Right atrium auricular region (tissue), 2 donors: ENCODE results near the gene SH3BGRL2. TPM values are rescaled to one million over a fixed set of nuclear protein-coding genes. Genes with fewer than 3 reads are reported as not detected.
A peak's percentile ranks its signal among the peaks of the same experiment; 100 is the strongest.

Experiments
- DNase-seq: peaks from one replicate; pipeline ENCODE4 v3.0.0-alpha.2; 2019; ENCODE audit warnings: low spot score
- H3K27ac ChIP-seq, 2 donors: fragments of 200-600 bp; sonication (generic); 1 replicate in 1 of 2; 2 replicates in 1 of 2; pipeline ENCODE4 v1.5.1; 2016 to 2019
- H3K27me3 ChIP-seq, 2 donors: fragments of 200-600 bp; sonication (generic); one replicate each; pipeline versions ENCODE4 v1.5.1 to v1.6.0; 2017 to 2019
- H3K36me3 ChIP-seq: fragments of 200-600 bp; sonication (generic); one replicate; pipeline ENCODE4 v1.5.1; 2016
- H3K4me1 ChIP-seq, 2 donors: fragments of 200-600 bp; sonication (generic); one replicate each; pipeline versions ENCODE4 v1.5.1 to v1.6.0; 2017 to 2019
- H3K4me3 ChIP-seq, 2 donors: fragments of 200-600 bp; sonication (generic); 1 replicate in 1 of 2; 2 replicates in 1 of 2; pipeline ENCODE4 v1.5.1; 2017 to 2019; ENCODE audit warnings: mild to moderate bottlenecking in 1 of 2, moderate library complexity in 1 of 2
- H3K9me3 ChIP-seq, 2 donors: fragments of 200-600 bp; sonication (generic); one replicate each; pipeline ENCODE4 v1.5.1; 2019
- total RNA-seq, 2 donors: library from RNA; depleted of rRNA; stranded (reverse); fragments of >200 nt; gene quantifications; one replicate each; pipeline ENCODE4 v1.1.0, GENCODE V29; 2016
- TF ChIP-seq, protein P1 (sequence below), 2 donors: fragments of 200-600 bp; sonication (generic); IDR thresholded peaks; one replicate each; pipeline ENCODE4 v1.5.1; 2019; ENCODE audit warnings: antibody characterized with exemption in 2 of 2

SH3BGRL2 gene
- total RNA-seq, 2 donors from 2014 or later: 9.6 to 15.5 TPM

DNA sequence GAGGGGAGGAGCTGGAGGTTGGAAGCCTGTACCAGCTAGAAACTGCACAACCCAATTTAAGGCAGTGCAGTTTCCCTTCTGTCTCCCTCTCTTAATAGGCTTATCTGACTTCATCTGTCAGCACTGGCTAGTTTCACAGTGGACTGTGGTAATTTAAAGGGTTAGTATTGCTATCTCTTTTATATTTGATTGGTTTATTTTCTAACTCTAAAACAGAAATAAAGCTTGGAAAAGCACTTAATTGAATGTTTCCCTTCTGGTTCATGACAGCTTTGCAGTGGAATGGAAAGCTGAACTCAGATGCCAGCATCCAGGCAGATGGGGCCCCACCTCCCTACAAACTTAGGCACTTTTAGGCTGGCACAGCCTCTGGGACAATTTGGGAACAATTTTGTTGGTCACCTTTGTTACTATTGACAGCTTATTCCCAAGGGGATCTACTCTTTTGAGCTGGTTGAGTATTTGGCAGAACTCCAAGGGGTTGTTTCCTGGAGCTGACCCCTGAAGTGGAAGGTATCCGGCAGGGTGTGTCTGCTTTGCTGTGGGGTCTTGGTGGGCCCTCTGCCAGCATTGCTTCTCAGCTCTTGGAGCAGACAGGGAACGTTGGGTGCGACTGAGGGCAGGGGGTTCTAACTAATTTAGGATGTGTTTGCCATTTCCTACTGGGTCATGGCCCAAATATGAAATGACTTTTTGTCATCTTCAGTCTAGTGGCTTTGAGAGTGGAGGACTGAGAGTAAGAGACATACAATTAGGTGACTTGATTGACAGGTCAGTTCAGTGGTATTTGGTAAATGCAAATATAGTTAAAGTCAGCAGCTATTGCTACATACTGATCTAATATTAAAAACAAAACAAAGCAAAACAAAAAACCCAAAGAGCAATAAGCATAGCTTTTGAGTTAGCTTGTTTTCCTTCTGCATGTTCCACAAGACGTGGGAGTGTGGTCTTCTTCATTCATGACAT is 9.3 kb downstream of the SH3BGRL2 start:
- H3K27ac ChIP-seq: no peak overlapping the region

DNA sequence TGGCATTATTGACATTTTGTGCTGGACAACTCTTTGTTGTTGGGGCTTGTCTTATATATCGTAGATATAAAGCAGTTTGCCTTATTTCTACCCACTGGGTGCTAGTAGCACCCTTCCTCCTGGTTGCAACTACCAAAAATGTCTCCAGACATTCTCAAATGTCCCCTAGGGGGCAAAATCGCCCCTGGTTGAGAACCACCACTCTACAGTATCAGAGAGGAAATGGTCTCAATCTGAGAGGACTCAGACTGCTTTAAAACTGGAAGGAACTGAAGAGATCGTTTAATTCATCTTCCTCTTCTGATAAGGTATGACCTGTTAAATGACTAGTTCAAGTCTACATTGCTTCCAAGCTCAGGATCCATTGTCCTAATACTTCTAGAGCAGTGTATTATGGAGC is 14.9 kb downstream of the SH3BGRL2 start:
- peaks cover 0 to 8% of the 10 kb centered on the region in 2 donors for H3K4me1 ChIP-seq
- H3K4me3 ChIP-seq: no peak overlapping the region
- DNase-seq: no peak
- no peaks in the 10 kb centered on the region for H3K36me3 ChIP-seq
- no peaks in the 10 kb centered on the region for H3K27me3 ChIP-seq
- H3K27ac ChIP-seq: no peak overlapping the region
- H3K9me3 ChIP-seq: no peaks in the 10 kb centered on the region
- TF ChIP-seq, protein P1, sequence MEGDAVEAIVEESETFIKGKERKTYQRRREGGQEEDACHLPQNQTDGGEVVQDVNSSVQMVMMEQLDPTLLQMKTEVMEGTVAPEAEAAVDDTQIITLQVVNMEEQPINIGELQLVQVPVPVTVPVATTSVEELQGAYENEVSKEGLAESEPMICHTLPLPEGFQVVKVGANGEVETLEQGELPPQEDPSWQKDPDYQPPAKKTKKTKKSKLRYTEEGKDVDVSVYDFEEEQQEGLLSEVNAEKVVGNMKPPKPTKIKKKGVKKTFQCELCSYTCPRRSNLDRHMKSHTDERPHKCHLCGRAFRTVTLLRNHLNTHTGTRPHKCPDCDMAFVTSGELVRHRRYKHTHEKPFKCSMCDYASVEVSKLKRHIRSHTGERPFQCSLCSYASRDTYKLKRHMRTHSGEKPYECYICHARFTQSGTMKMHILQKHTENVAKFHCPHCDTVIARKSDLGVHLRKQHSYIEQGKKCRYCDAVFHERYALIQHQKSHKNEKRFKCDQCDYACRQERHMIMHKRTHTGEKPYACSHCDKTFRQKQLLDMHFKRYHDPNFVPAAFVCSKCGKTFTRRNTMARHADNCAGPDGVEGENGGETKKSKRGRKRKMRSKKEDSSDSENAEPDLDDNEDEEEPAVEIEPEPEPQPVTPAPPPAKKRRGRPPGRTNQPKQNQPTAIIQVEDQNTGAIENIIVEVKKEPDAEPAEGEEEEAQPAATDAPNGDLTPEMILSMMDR (IDR thresholded peaks at IDR 0.05): no peak

More for the DNA sequence above, 9.3 kb downstream of the SH3BGRL2 start:
- TF ChIP-seq, protein P1 (IDR thresholded peaks at IDR 0.05): no peak
- Histone ChIP-seq H3K36me3 (no peaks in the 10 kb centered on the region), H3K9me3 (no peaks in the 10 kb centered on the region), H3K27me3 (no peaks in the 10 kb centered on the region), H3K4me1 (peaks cover 0 to 14% of the 10 kb centered on the region in 2 donors), H3K4me3 (no peak overlapping the region)
- DNase-seq: no peak

DNA sequence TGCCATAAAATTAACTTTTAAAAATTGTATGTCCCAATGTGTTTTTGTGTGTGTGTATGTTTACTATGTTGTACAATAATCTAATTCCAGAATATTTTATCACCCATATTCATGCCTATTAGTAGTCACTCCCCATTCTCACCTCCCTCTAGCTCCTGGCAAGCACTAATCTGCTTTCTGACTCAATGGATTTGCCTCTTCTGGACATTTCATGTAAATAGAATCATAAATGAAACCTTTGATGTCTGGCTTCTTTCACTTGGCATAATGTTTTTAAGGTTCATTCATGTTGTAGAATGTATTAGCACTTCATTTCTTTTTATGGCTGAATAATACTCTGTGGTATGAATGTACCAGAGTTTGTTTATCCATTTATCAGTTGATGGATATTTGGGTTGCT is 15.4 kb downstream of the SH3BGRL2 start:
- H3K4me3 ChIP-seq: no peak overlapping the region
- TF ChIP-seq, protein P1 (IDR thresholded peaks at IDR 0.05): no peak
- DNase-seq: no peak
- no peaks in the 10 kb centered on the region for H3K9me3 ChIP-seq
- H3K4me1 ChIP-seq: peaks cover 0 to 8% of the 10 kb centered on the region in 2 donors
- no peak overlapping the region for H3K27ac ChIP-seq
- H3K27me3 ChIP-seq: no peaks in the 10 kb centered on the region
- no peaks in the 10 kb centered on the region for H3K36me3 ChIP-seq

DNA sequence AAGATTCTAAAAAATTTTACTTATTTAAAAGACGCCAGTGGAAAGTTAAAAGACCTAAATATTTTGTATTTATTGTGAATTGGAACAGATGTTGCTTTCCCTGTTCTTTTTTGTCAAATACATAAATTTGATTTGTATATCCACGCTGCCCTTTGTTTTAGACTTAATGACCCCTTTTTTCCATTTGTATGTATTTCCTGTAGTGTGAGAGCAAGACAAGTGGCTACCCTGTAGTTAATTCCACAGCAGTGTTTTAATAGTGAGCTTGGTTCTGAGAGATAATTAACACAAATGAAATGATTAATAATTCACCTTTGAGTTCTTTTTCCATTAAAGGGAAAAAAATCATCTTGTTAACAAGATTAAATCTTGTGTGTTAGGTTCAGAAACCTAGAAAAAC is 16.6 kb downstream of the SH3BGRL2 start:
- Histone ChIP-seq H3K4me1 (peaks cover 0 to 8% of the 10 kb centered on the region in 2 donors), H3K36me3 (no peaks in the 10 kb centered on the region), H3K9me3 (no peaks in the 10 kb centered on the region), H3K27me3 (no peaks in the 10 kb centered on the region), H3K4me3 (no peak overlapping the region), H3K27ac (no peak overlapping the region)
- no peak for DNase-seq
- TF ChIP-seq, protein P1 (IDR thresholded peaks at IDR 0.05): no peak

DNA sequence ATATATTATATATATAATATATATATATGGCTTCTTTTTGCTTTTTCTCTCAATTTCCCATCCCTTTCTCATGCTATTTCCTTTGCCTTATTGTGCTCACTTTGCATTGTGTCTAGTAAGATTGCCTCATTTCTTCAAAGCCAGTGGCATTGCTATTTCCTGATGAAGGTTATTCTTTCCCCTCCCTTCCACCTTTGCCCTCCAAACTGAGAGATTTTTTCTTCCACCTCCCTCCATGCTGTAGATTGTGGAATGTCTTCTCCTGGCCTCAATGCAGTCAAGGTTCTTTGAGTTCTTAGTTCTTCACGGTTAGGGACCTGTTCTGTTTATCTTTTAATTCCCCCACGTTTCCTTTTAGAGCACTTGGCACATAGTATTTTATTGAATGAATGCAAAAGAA is 17.2 kb downstream of the SH3BGRL2 start:
- Histone ChIP-seq H3K27me3 (no peaks in the 10 kb centered on the region), H3K4me1 (peaks cover 0 to 8% of the 10 kb centered on the region in 2 donors), H3K27ac (peak overlapping the region in 1 of 2 donors; percentile 10), H3K9me3 (no peaks in the 10 kb centered on the region), H3K36me3 (no peaks in the 10 kb centered on the region), H3K4me3 (no peak overlapping the region)
- DNase-seq: no peak
- TF ChIP-seq, protein P1 (IDR thresholded peaks at IDR 0.05): no peak
